Measurements from ENCODE around the gene BICD2. TPM values are rescaled to one million over a fixed set of nuclear protein-coding genes. Genes with fewer than 3 reads are reported as not detected.

The BICD2 gene
- total RNA-seq, 1 donor from 2014 or later, result 48.2 TPM

GRCh38 chr9:92745881-92746280 is 18.8 kb downstream of the BICD2 start:
- Histone ChIP-seq H3K27ac (ENCODE audit: low read depth, low read length) (no peak overlapping the region), H4K20me1 (ENCODE audit: insufficient read depth, low read length) (peaks cover 85% of the 10 kb centered on the region), H3K27me3 (ENCODE audit: insufficient read depth, low read length) (no peaks in the 10 kb centered on the region), H3K9me3 (ENCODE audit: insufficient read depth, low read depth, low read length) (no peaks in the 10 kb centered on the region), H3K79me2 (ENCODE audit: insufficient read depth, low read length) (peaks cover 97% of the 10 kb centered on the region), H3K9ac (ENCODE audit: low read length) (no peak overlapping the region), H3K4me3 (ENCODE audit: insufficient read depth, low read depth, low read length) (no peak overlapping the region), H3K4me2 (ENCODE audit: low read length) (no peak overlapping the region), H3K4me1 (ENCODE audit: insufficient read depth, low read length) (peaks cover 32% of the 10 kb centered on the region), H2AFZ (ENCODE audit: low read depth, low read length) (no peak overlapping the region), H3K36me3 (ENCODE audit: insufficient read depth, low read length) (no peaks in the 10 kb centered on the region)
- no peak for FAIRE-seq
- no peaks in the 10 kb centered on the region for H3K27me3 Mint-ChIP-seq (ENCODE audit: low read depth, unreplicated experiment)
- no peak overlapping the region for H3K27ac Mint-ChIP-seq (ENCODE audit: unreplicated experiment)
- H3K4me1 Mint-ChIP-seq (ENCODE audit: low read depth, unreplicated experiment), result peaks cover 29% of the 10 kb centered on the region
- TF ChIP-seq EZH2 (IDR thresholded peaks at IDR 0.05; ENCODE audit: insufficient read depth, low read length) (no peak), CTCF (IDR thresholded peaks at IDR 0.05; ENCODE audit: insufficient read depth, low read depth, low read length) (no peak)
- H3K36me3 Mint-ChIP-seq (ENCODE audit: low read depth, unreplicated experiment), result peaks cover 6% of the 10 kb centered on the region
- H3K4me3 Mint-ChIP-seq (ENCODE audit: unreplicated experiment), result no peak overlapping the region
- H3K9me3 Mint-ChIP-seq (ENCODE audit: unreplicated experiment), result no peaks in the 10 kb centered on the region
- no peak for DNase-seq (ENCODE audit: low read depth)

GRCh38 chr9:92745331-92745730 is 19.3 kb downstream of the BICD2 start:
- H3K4me3 Mint-ChIP-seq (ENCODE audit: unreplicated experiment), result no peak overlapping the region
- no peak overlapping the region for H3K27ac Mint-ChIP-seq (ENCODE audit: unreplicated experiment)
- no peak for TF ChIP-seq CTCF (IDR thresholded peaks at IDR 0.05; ENCODE audit: insufficient read depth, low read depth, low read length)
- no peak for TF ChIP-seq EZH2 (IDR thresholded peaks at IDR 0.05; ENCODE audit: insufficient read depth, low read length)

GRCh38 chr9:92740969-92741368 is 23.7 kb downstream of the BICD2 start:
- Mint-ChIP-seq H3K9me3 (ENCODE audit: unreplicated experiment) (no peaks in the 10 kb centered on the region), H3K4me3 (ENCODE audit: unreplicated experiment) (no peak overlapping the region), H3K36me3 (ENCODE audit: low read depth, unreplicated experiment) (no peaks in the 10 kb centered on the region), H3K27me3 (ENCODE audit: low read depth, unreplicated experiment) (no peaks in the 10 kb centered on the region), H3K4me1 (ENCODE audit: low read depth, unreplicated experiment) (peaks cover 32% of the 10 kb centered on the region), H3K27ac (ENCODE audit: unreplicated experiment) (no peak overlapping the region)
- Histone ChIP-seq H3K4me2 (ENCODE audit: low read length) (no peak overlapping the region), H4K20me1 (ENCODE audit: insufficient read depth, low read length) (peaks cover 84% of the 10 kb centered on the region), H3K9me3 (ENCODE audit: insufficient read depth, low read depth, low read length) (no peaks in the 10 kb centered on the region), H2AFZ (ENCODE audit: low read depth, low read length) (no peak overlapping the region), H3K27me3 (ENCODE audit: insufficient read depth, low read length) (no peaks in the 10 kb centered on the region), H3K27ac (ENCODE audit: low read depth, low read length) (no peak overlapping the region), H3K4me3 (ENCODE audit: insufficient read depth, low read depth, low read length) (no peak overlapping the region), H3K9ac (ENCODE audit: low read length) (no peak overlapping the region), H3K36me3 (ENCODE audit: insufficient read depth, low read length) (no peaks in the 10 kb centered on the region), H3K79me2 (ENCODE audit: insufficient read depth, low read length) (peaks cover 97% of the 10 kb centered on the region), H3K4me1 (ENCODE audit: insufficient read depth, low read length) (peaks cover 16% of the 10 kb centered on the region)
- TF ChIP-seq CTCF (IDR thresholded peaks at IDR 0.05; ENCODE audit: insufficient read depth, low read depth, low read length) (no peak), EZH2 (IDR thresholded peaks at IDR 0.05; ENCODE audit: insufficient read depth, low read length) (no peak)
- FAIRE-seq, result no peak
- no peak for DNase-seq (ENCODE audit: low read depth)

More at GRCh38 chr9:92745331-92745730, 19.3 kb downstream of the BICD2 start:
- H3K9me3 Mint-ChIP-seq (ENCODE audit: unreplicated experiment), result no peaks in the 10 kb centered on the region
- H4K20me1 ChIP-seq (ENCODE audit: insufficient read depth, low read length), result peaks cover 87% of the 10 kb centered on the region
- H3K9ac ChIP-seq (ENCODE audit: low read length), result no peak overlapping the region
- H3K36me3 Mint-ChIP-seq (ENCODE audit: low read depth, unreplicated experiment), result peaks cover 6% of the 10 kb centered on the region
- no peak overlapping the region for H3K4me3 ChIP-seq (ENCODE audit: insufficient read depth, low read depth, low read length)
- H3K27ac ChIP-seq (ENCODE audit: low read depth, low read length), result no peak overlapping the region
- no peaks in the 10 kb centered on the region for H3K27me3 ChIP-seq (ENCODE audit: insufficient read depth, low read length)
- FAIRE-seq (no peak), DNase-seq (ENCODE audit: low read depth) (no peak)
- peaks cover 97% of the 10 kb centered on the region for H3K79me2 ChIP-seq (ENCODE audit: insufficient read depth, low read length)
- peaks cover 30% of the 10 kb centered on the region for H3K4me1 Mint-ChIP-seq (ENCODE audit: low read depth, unreplicated experiment)
- no peaks in the 10 kb centered on the region for H3K9me3 ChIP-seq (ENCODE audit: insufficient read depth, low read depth, low read length)
- H3K27me3 Mint-ChIP-seq (ENCODE audit: low read depth, unreplicated experiment), result no peaks in the 10 kb centered on the region
- no peak overlapping the region for H2AFZ ChIP-seq (ENCODE audit: low read depth, low read length)
- peaks cover 32% of the 10 kb centered on the region for H3K4me1 ChIP-seq (ENCODE audit: insufficient read depth, low read length)
- H3K36me3 ChIP-seq (ENCODE audit: insufficient read depth, low read length), result no peaks in the 10 kb centered on the region
- no peak overlapping the region for H3K4me2 ChIP-seq (ENCODE audit: low read length)
